ENCODE data around the gene CEACAM1. TPM values are rescaled to one million over a fixed set of nuclear protein-coding genes. Genes with fewer than 3 reads are reported as not detected.

CEACAM1 gene
- total RNA-seq, 4 donors from 2014 or later: 2.4 to 36.9 (median 23.0) TPM

DNA sequence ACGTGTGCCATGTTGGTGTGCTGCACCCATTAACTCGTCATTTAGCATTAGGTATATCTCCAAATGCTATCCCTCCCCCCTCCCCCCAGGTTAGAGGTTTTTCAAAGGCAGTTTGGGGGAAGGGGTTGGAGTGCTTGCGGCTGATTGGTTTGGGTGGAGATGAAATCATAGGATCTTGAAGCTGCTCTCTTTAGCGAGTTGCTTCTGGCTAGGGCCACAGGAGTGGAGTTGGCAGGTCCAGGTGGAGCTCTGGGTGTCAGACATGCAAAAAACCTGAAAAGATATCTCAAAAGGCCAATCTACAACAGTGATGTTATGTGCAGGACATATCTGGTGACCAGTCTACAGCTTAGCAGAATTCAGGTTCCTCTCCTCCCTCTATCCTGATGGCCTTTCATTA, 52.9 kb downstream of the CEACAM1 start:
- TF ChIP-seq CTCF (IDR thresholded peaks at IDR 0.05): no peak
- ATAC-seq (ENCODE audit: low FRiP score): no peak

DNA sequence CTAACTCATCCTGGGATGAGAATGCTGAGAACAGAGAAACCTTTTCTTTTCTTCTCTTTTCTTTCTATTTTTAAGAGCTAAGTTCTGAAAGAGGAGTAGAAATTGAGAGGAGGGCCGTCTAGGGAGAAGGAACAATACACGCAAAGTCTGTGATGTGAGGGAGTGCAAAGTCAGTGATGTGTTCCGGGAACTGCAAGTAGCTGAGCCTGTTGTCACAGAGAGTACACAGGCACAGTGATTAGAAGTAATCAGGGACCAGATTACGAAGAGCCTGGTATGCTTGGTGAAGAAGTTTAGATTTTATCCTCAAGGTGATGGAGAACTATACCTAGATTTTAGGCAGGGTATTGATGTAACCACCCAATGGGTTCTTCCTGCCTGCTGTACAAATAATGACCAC, 53.5 kb downstream of the CEACAM1 start:
- ATAC-seq (ENCODE audit: low FRiP score) (no peak), DNase-seq (ENCODE audit: low spot score) (no peak)
- no peak for TF ChIP-seq CTCF (IDR thresholded peaks at IDR 0.05)

More for the DNA sequence above, 52.9 kb downstream of the CEACAM1 start:
- no peak for DNase-seq (ENCODE audit: low spot score)

GRCh38 chr19:42473686-42474085, 54.6 kb downstream of the CEACAM1 start:
- no peak for DNase-seq (ENCODE audit: low spot score)
- TF ChIP-seq CTCF (IDR thresholded peaks at IDR 0.05): no peak
- no peak for ATAC-seq (ENCODE audit: low FRiP score)

DNA sequence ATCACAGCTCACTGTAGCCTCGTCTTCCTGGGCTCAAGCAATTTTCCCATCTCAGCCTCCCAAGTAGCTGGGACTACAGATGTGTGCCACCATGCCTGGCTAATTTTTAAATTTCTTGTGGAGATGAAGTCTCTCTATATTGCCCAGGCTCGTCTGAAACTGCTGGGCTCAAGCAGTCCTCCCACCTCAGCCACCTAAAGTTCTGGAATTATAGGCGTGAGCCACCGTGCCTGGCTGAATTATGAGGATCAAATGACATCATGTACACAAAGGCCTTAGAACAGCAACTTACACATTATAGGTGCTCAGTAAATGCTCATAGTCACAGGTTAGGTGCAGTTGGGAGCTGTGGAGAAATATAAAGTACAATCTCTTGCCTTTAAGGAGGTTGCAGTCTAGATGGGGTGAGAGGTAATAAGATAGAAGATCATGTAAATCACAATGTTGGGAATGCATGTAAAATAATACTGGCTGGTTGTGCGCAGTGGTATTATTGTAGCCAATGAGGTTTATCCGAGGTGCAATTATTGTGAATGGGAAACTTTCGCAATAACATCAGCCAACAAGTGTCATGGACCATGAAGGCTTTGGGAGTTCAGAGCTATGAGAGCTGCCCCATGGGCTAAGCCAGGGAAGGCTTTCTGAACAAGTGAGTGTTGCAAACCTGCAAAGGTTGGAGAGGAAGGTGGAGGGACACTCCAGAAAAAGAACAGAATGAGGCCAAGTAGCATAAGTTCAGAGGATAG, 55.7 kb downstream of the CEACAM1 start:
- ATAC-seq (ENCODE audit: low FRiP score) (no peak), DNase-seq (ENCODE audit: low spot score) (no peak)
- TF ChIP-seq CTCF (IDR thresholded peaks at IDR 0.05): no peak

- DNase-seq (ENCODE audit: low spot score) (no peak), ATAC-seq (ENCODE audit: low FRiP score) (no peak)
- TF ChIP-seq CTCF (IDR thresholded peaks at IDR 0.05): no peak
These were observed 56.6 kb downstream of the CEACAM1 start for GRCh38 chr19:42471554-42472249.

DNA sequence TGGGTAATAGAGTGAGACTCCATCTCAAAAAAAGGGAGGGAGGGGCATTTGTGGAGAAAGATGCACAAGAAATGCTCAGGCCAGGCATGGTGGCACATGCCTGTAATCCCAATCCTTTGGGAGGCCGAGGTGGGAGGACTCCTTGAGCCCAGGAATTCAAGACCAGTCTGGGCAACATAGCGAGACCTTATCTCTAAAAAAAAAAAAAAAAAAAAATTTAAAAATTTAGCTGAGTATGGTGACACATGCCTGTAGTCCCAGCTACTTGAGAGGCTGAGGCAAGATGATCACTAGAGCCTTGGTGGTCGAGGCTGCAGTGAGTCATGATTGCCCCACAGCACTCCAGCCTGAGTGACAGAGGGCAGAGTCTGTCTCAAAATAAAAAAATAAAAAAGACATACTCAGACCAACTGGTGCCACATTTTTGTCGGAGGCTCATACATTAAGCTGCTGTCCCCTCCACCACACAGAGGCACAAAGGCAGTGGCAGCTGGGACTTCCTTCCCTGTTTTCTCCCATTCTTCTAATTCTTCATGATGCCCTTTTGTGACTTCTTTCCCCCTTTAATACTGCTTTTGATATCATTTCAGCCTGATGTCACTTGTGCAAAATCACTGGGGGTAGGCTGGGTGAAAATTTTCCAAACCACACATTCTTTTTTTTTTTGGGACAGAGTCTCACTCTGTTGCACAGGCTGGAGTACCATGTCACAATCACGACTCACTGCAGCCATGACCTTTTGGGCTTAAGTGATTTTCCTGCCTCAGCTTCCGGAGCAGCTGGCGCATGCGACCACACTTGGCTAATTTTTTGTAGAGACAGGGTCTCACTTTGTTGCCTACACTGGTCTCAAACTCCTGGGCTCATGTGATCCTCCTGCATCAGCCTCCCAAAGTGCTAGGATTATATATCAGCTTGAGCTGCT, 58.7 kb downstream of the CEACAM1 start:
- ATAC-seq (ENCODE audit: low FRiP score) (no peak), DNase-seq (ENCODE audit: low spot score) (no peak)
- no peak for TF ChIP-seq CTCF (IDR thresholded peaks at IDR 0.05)

All from omental fat pad (tissue), 4 donors.